AG09309 (cell line): ENCODE results near the gene ELF2.

Source experiments
- DNase-seq: peaks from one replicate; pipeline ENCODE4 v3.0.0-alpha.2; 2010; ENCODE audit warnings: low read depth
- H3K4me3 ChIP-seq: 2 replicates; pipeline ENCODE4 v1.5.1; 2011; ENCODE audit warnings: mild to moderate bottlenecking, low read depth, low read length, moderate library complexity; ENCODE audit not compliant: control insufficient read depth
- TF ChIP-seq, protein P1 (sequence below): IDR thresholded peaks from 2 replicates; pipeline ENCODE4 v1.5.1; 2011; ENCODE audit warnings: mild to moderate bottlenecking, low read depth, low read length, inconsistent platforms; ENCODE audit not compliant: insufficient read depth, control insufficient read depth; ENCODE audit errors: missing control alignments

The ELF2 gene

DNA sequence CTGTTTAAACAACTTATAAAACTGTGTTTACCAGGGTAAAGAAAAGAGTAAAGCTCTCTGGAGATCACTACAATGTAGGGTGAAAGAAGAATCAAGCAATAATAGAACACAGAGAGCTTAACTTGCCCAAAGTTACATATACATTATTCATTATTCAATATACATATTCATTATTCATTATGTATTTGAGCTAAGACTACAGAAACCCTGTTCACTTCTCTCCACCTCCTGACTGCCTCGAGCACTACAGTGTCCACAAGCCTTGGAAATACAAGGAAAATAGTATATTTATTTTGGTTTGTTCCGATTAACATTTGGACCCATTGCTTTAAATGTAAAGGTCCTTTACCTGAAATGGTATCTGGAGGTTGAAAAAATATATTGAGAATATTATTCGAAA, 35.9 kb upstream of the ELF2 start:
- no peak overlapping the region for H3K4me3 ChIP-seq
- TF ChIP-seq, protein P1, sequence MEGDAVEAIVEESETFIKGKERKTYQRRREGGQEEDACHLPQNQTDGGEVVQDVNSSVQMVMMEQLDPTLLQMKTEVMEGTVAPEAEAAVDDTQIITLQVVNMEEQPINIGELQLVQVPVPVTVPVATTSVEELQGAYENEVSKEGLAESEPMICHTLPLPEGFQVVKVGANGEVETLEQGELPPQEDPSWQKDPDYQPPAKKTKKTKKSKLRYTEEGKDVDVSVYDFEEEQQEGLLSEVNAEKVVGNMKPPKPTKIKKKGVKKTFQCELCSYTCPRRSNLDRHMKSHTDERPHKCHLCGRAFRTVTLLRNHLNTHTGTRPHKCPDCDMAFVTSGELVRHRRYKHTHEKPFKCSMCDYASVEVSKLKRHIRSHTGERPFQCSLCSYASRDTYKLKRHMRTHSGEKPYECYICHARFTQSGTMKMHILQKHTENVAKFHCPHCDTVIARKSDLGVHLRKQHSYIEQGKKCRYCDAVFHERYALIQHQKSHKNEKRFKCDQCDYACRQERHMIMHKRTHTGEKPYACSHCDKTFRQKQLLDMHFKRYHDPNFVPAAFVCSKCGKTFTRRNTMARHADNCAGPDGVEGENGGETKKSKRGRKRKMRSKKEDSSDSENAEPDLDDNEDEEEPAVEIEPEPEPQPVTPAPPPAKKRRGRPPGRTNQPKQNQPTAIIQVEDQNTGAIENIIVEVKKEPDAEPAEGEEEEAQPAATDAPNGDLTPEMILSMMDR: no peak
- no peak for DNase-seq

DNA sequence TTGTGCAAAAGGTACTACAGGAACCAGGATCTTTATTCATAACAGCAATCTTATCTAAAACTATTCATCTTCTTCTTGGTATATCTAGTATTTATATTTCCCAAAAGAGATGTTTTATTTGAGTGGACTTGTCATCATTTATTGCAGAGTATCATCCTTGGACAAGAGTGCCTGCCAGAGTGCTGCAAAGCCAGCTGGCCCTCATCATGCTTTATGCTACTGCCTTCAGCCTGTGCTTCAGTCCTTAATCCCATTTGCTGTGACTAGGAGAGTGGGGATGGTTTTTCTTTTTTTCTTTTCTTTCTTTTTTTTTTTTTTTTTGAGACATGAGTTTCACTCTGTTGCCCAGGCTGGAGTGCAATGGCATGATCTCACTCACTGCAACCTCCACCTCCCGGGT, 33.5 kb upstream of the ELF2 start:
- DNase-seq: no peak
- H3K4me3 ChIP-seq: no peak overlapping the region
- TF ChIP-seq, protein P1: no peak

DNA sequence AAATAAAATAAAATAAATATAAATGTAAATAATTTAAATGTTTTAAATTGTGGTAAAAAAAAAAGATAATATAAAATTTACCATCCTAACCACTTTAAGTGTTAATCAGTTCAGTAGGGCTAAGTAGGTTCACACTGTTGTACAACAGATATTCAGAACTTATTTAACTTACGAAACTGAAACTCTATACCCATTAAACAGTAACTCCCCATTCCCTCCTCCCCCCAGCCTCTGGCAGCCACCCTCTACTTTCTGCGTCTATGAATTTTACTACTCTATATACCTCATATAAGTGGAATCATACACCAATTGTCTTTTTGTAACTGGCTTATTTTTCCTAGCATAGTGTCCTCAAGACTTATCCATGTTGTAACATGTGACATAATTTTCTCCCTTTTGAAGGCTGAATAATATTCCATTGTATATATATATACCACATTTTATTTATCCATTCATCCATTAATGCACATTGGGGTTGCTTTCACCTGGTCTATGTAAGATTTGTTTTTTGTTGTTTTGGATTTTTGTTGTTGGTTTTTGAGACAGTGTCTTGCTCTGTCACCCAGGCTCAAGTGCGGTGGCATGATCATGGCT, 32.5 kb upstream of the ELF2 start:
- H3K4me3 ChIP-seq: no peak overlapping the region
- TF ChIP-seq, protein P1: no peak
- no peak for DNase-seq

DNA sequence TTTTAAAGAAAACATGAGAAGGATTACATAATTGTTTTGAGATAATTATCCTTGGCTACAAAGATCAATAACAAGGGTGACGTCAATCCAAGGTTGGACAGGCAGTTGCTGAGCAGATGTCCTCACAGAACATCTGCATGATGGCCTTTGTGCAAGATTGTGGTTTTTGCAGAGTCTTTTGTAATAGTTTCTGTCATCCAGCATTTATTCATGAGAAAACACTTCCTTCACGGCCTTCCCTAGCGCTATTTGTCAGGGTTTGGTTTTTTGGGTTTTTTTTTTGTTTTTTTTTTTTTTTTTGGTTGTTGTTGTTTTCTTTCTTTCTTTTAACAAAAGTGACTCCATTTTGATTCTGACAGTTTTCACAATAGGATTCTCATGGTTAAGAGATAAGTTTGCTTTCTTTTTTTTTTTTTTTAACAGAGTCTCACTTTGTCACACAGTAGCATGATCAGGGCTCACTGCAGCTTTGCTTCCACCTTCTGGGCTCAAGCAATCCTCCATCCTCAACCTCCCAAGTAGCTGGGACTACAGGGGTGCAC, 31.5 kb upstream of the ELF2 start:
- TF ChIP-seq, protein P1: no peak
- H3K4me3 ChIP-seq: no peak overlapping the region
- peak; percentile 89 for DNase-seq

DNA sequence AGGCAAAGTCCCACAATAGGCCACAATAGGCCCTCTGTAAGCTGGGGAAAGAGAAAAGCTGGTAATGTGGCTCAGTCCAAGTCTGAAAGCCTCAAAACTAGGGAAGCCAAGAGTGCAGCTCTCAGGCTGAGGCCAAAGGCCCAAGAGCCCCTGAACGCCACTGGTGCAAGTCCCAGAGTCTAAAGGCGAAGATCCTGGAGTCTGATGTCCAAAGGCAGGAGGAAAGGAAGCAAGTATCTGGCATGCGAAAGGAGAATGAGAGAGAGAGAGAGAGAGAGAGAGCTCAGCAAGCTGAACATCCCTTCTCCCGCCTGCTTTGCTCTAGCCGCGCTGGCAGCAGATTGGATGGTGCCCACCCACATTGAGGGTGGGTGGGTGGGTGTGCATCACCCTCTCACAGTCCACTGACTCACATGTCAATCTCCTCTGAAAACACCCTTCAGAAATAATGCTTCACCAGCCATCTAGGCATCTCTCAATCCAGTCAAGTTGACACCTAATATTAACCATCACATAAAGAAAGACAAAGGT, 30.9 kb upstream of the ELF2 start:
- TF ChIP-seq, protein P1: no peak
- no peak for DNase-seq

DNA sequence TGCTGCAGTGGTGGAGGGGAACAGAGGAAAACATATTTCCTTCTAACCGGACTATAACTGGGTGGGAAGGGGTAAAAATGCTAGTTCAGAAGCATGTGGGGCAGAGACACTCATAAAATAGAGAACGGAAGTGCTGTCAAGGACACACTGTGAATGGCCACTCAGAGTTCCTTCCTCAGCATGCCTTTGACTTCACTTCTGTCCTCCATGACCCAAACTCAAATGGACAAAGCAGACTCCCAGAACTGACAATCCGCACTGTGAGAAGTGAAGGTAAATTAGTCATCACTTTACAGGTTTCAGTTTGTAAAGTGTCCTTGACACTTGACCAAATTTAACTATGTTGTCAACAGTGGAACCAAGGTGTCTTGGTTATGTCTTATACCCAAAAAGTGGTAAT, 30.2 kb upstream of the ELF2 start:
- H3K4me3 ChIP-seq: no peak overlapping the region
- TF ChIP-seq, protein P1: no peak
- no peak for DNase-seq

More for the DNA sequence above, 30.9 kb upstream of the ELF2 start:
- no peak overlapping the region for H3K4me3 ChIP-seq
